Measurements from ENCODE around the gene VTN.
A peak's percentile ranks its signal among the peaks of the same experiment; 100 is the strongest.

GRCh38 chr17:28350271-28350670 is 19.8 kb downstream of the VTN start:
- TF ChIP-seq CTCF (IDR thresholded peaks at IDR 0.05 in 8 of 11, conservative IDR thresholded peaks at IDR 0.05 in 3 of 11): no peak
- peak in 1 of 3 donors; percentile 22 for TF ChIP-seq POLR2AphosphoS5 (IDR thresholded peaks at IDR 0.05)
- no peak for TF ChIP-seq POLR2A (IDR thresholded peaks at IDR 0.05)
